ENCODE data around the gene ESPL1.
"Not testable (repeated sequence)": the region's sequence is repeated elsewhere in the genome, so short reads cannot be mapped to it uniquely, and the experiment has no call there.

Gene ESPL1

DNA sequence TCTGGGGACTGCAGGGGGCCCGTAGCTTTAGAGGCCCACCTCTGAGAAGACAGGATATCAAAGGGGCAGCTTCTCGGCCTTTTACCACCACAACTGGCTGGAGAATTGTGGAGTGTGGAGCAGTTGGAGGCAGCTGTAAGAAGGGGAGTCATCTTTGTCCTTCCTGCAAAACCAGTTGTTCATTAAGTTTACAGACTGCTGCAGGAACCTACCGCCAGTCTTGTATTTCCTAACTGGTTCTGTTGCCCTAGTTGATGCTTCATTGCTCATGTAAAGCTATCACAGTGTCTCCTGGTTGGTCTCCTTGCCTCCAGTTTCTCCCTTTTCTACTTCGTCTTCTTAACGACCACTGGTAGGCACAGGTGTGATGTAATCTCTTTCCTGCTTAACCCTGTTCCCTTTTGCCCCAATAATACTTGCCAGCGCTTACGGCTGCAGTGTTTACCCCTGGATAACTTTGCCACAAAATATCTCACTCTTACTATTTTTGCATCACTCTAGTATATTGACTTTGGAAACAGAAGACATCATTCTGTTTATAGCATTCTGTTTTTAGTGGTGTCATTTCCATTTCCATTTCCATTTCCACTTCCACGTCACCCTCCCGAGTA, 11.9 kb downstream of the ESPL1 start:
- Histone ChIP-seq H3K9ac (ENCODE audit: low read length in 5 of 5) (no peak overlapping the region), H3K4me1 (ENCODE audit: control insufficient read depth in 5 of 5, insufficient read depth in 5 of 5, low read length in 5 of 5) (peaks cover 0 to 5% (median 0%) of the 10 kb centered on the region in 5 donors), H3K9me3 (ENCODE audit: control insufficient read depth in 5 of 5, low read length in 5 of 5) (no peaks in the 10 kb centered on the region), H3K27me3 (ENCODE audit: control insufficient read depth in 5 of 5, insufficient read depth in 4 of 5, low read length in 5 of 5) (no peaks in the 10 kb centered on the region), H3K27ac (ENCODE audit: low read depth, low read length) (no peak overlapping the region), H3K4me3 (ENCODE audit: low read depth in 1 of 5, low read length in 5 of 5) (no peak overlapping the region), H3K36me3 (ENCODE audit: control insufficient read depth in 5 of 5, insufficient read depth in 5 of 5, low read length in 5 of 5) (no peaks in the 10 kb centered on the region)

DNA sequence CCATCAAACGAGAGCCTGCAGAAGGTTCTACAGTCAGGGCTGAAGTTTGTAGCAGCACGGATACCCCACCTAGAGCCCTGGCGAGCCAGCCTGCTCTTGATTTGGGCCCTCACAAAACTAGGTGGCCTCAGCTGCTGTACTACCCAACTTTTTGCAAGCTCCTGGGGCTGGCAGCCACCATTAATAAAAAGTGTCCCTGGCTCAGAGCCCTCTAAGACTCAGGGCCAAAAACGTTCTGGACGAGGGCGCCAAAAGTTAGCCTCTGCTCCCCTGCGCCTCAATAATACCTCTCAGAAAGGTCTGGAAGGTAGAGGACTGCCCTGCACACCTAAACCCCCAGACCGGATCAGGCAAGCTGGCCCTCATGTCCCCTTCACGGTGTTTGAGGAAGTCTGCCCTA, 18.3 kb downstream of the ESPL1 start:
- H3K27me3 ChIP-seq (ENCODE audit: control insufficient read depth in 5 of 5, insufficient read depth in 4 of 5, low read length in 5 of 5) = no peaks in the 10 kb centered on the region
- H3K4me3 ChIP-seq (ENCODE audit: low read depth in 1 of 5, low read length in 5 of 5) = no peak overlapping the region
- H3K9me3 ChIP-seq (ENCODE audit: control insufficient read depth in 5 of 5, low read length in 5 of 5) = no peaks in the 10 kb centered on the region
- H3K27ac ChIP-seq (ENCODE audit: low read depth, low read length) = no peak overlapping the region
- peaks cover 3 to 25% (median 6%) of the 10 kb centered on the region in 5 donors for H3K4me1 ChIP-seq (ENCODE audit: control insufficient read depth in 5 of 5, insufficient read depth in 5 of 5, low read length in 5 of 5)
- no peaks in the 10 kb centered on the region for H3K36me3 ChIP-seq (ENCODE audit: control insufficient read depth in 5 of 5, insufficient read depth in 5 of 5, low read length in 5 of 5)
- H3K9ac ChIP-seq (ENCODE audit: low read length in 5 of 5) = peak overlapping the region in 1 of 5 donors; percentile 62

DNA sequence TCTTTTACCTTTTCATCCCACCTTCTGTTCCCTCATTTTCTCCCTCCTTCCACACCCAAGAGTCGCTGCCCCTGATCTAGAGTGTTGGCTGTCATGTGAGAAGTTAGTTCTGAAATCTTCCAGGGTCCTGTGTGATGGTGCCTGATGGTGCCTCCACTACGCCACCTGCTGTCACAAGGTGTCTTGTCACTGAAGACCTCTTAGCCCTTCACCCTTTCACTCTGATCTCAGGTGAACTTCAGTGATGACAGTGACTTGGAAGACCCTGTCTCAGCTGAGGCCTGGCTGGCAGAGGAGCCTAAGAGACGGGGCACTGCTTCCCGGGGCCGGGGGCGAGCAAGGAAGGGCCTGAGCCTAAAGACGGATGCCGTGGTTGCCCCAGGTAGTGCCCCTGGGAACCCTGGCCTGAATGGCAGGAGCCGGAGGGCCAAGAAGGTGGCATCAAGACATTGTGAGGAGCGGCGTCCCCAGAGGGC, 19.7 kb downstream of the ESPL1 start:
- H3K4me1 ChIP-seq (ENCODE audit: control insufficient read depth in 5 of 5, insufficient read depth in 5 of 5, low read length in 5 of 5) = peaks cover 3 to 25% (median 6%) of the 10 kb centered on the region in 5 donors
- H3K27ac ChIP-seq (ENCODE audit: low read depth, low read length) = no peak overlapping the region
- H3K9me3 ChIP-seq (ENCODE audit: control insufficient read depth in 5 of 5, low read length in 5 of 5) = no peaks in the 10 kb centered on the region
- H3K9ac ChIP-seq (ENCODE audit: low read length in 5 of 5) = no peak overlapping the region
- H3K27me3 ChIP-seq (ENCODE audit: control insufficient read depth in 5 of 5, insufficient read depth in 4 of 5, low read length in 5 of 5) = no peaks in the 10 kb centered on the region
- H3K36me3 ChIP-seq (ENCODE audit: control insufficient read depth in 5 of 5, insufficient read depth in 5 of 5, low read length in 5 of 5) = peaks cover 0 to 2% (median 0%) of the 10 kb centered on the region in 5 donors
- no peak overlapping the region for H3K4me3 ChIP-seq (ENCODE audit: low read depth in 1 of 5, low read length in 5 of 5)

DNA sequence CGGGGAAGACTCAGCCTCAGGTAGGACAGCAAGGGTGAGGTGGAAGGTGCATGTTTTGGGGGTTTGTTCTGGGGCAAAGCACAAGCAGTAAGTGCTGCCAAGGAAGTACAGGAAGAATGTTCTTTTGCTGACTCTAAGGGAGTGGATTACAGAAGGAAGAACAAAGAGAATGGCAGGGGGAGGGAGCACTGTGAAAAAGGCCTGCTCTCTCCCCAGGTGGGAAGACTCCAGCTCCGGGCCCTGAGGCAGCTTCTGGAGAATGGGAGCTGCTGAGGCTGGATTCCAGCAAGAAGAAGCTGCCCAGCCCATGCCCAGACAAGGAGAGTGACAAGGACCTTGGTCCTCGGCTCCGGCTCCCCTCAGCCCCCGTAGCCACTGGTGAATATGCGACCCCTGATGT, 20.2 kb downstream of the ESPL1 start:
- H3K9ac ChIP-seq (ENCODE audit: low read length in 5 of 5) = no peak overlapping the region
- no peak overlapping the region for H3K27ac ChIP-seq (ENCODE audit: low read depth, low read length)

DNA sequence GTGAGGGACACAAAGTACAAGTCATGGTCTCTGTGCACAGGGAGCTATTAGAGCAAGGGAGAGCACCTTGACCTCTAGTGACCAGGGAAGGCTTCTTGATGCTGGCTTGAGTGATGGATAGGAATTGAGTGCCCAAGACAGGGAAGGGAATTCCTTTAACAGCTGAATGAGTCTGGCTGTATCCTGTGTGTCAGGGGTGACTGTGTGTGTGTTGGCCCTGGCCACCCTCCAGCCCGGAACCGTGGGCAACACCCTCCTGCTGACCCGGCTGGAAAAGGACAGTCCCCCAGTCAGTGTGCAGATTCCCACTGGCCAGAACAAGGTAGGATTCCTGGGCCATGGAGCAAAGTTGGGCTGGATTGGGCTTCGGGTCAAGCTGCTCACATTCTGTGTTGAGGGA, 21.8 kb downstream of the ESPL1 start:
- H3K27me3 ChIP-seq (ENCODE audit: control insufficient read depth in 5 of 5, insufficient read depth in 4 of 5, low read length in 5 of 5) = no peaks in the 10 kb centered on the region
- H3K9me3 ChIP-seq (ENCODE audit: control insufficient read depth in 5 of 5, low read length in 5 of 5) = no peaks in the 10 kb centered on the region
- peaks cover 0 to 3% (median 0%) of the 10 kb centered on the region in 5 donors for H3K36me3 ChIP-seq (ENCODE audit: control insufficient read depth in 5 of 5, insufficient read depth in 5 of 5, low read length in 5 of 5)
- no peak overlapping the region for H3K27ac ChIP-seq (ENCODE audit: low read depth, low read length)
- H3K4me1 ChIP-seq (ENCODE audit: control insufficient read depth in 5 of 5, insufficient read depth in 5 of 5, low read length in 5 of 5) = peaks cover 3 to 29% (median 10%) of the 10 kb centered on the region in 5 donors
- H3K4me3 ChIP-seq (ENCODE audit: low read depth in 1 of 5, low read length in 5 of 5) = peak overlapping the region in 1 of 5 donors; percentile 27
- H3K9ac ChIP-seq (ENCODE audit: low read length in 5 of 5) = no peak overlapping the region

More for the DNA sequence above, 20.2 kb downstream of the ESPL1 start:
- no peaks in the 10 kb centered on the region for H3K27me3 ChIP-seq (ENCODE audit: control insufficient read depth in 5 of 5, insufficient read depth in 4 of 5, low read length in 5 of 5)
- no peaks in the 10 kb centered on the region for H3K9me3 ChIP-seq (ENCODE audit: control insufficient read depth in 5 of 5, low read length in 5 of 5)
- H3K4me3 ChIP-seq (ENCODE audit: low read depth in 1 of 5, low read length in 5 of 5) = no peak overlapping the region
- H3K4me1 ChIP-seq (ENCODE audit: control insufficient read depth in 5 of 5, insufficient read depth in 5 of 5, low read length in 5 of 5) = peaks cover 3 to 25% (median 6%) of the 10 kb centered on the region in 5 donors
- peaks cover 0 to 3% (median 0%) of the 10 kb centered on the region in 5 donors for H3K36me3 ChIP-seq (ENCODE audit: control insufficient read depth in 5 of 5, insufficient read depth in 5 of 5, low read length in 5 of 5)

DNA sequence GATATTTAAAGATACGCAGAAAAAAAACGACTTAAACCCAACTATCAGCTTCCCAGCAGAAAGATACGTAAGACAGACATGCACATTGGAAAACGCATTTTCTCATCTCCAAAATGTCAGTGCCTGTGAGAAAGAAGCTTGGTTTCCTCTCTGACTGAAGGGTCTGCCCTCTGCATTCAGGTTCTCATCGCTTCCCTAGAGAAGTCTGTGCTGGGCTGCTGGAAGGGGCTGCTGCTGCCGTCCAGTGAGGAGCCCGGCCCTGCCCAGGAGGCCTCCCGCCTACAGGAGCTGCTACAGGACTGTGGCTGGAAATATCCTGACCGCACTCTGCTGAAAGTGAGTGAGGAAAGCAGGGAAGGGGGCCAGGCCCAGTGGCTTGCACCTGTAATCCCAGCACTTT, 22.6 kb downstream of the ESPL1 start:
- peaks cover 3 to 37% (median 13%) of the 10 kb centered on the region in 5 donors for H3K4me1 ChIP-seq (ENCODE audit: control insufficient read depth in 5 of 5, insufficient read depth in 5 of 5, low read length in 5 of 5)
- H3K36me3 ChIP-seq (ENCODE audit: control insufficient read depth in 5 of 5, insufficient read depth in 5 of 5, low read length in 5 of 5) = peaks cover 0 to 3% (median 0%) of the 10 kb centered on the region in 5 donors
- H3K9ac ChIP-seq (ENCODE audit: low read length in 5 of 5) = no peak overlapping the region
- H3K27ac ChIP-seq (ENCODE audit: low read depth, low read length) = no peak overlapping the region
- no peaks in the 10 kb centered on the region for H3K27me3 ChIP-seq (ENCODE audit: control insufficient read depth in 5 of 5, insufficient read depth in 4 of 5, low read length in 5 of 5)
- H3K9me3 ChIP-seq (ENCODE audit: control insufficient read depth in 5 of 5, low read length in 5 of 5) = no peaks in the 10 kb centered on the region
- no peak overlapping the region for H3K4me3 ChIP-seq (ENCODE audit: low read depth in 1 of 5, low read length in 5 of 5)

DNA sequence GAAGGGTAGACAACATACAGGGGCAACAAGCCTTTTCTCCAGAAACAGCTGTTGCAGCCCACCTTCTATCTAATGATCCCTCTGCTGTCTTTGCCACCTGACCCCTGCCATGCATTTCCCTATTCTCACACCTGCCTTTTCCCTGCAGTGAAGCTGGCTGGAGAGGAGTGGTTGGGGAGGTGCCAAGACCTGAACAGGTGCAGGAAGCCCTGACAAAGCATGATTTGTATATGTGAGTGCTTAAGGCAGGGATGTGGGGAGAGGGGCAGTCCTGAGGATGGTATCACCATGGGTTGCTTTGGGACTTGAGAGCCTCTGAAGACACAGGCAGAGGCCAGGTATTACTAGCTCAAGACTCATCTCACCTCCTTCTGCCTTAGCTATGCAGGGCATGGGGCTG, 24.3 kb downstream of the ESPL1 start:
- peaks cover 0 to 3% (median 0%) of the 10 kb centered on the region in 5 donors for H3K36me3 ChIP-seq (ENCODE audit: control insufficient read depth in 5 of 5, insufficient read depth in 5 of 5, low read length in 5 of 5)
- H3K4me1 ChIP-seq (ENCODE audit: control insufficient read depth in 5 of 5, insufficient read depth in 5 of 5, low read length in 5 of 5) = peaks cover 3 to 47% (median 31%) of the 10 kb centered on the region in 5 donors
- H3K9me3 ChIP-seq (ENCODE audit: control insufficient read depth in 5 of 5, low read length in 5 of 5) = no peaks in the 10 kb centered on the region
- no peak overlapping the region for H3K4me3 ChIP-seq (ENCODE audit: low read depth in 1 of 5, low read length in 5 of 5)
- no peaks in the 10 kb centered on the region for H3K27me3 ChIP-seq (ENCODE audit: control insufficient read depth in 5 of 5, insufficient read depth in 4 of 5, low read length in 5 of 5)
- no peak overlapping the region for H3K27ac ChIP-seq (ENCODE audit: low read depth, low read length)
- H3K9ac ChIP-seq (ENCODE audit: low read length in 5 of 5) = no peak overlapping the region

DNA sequence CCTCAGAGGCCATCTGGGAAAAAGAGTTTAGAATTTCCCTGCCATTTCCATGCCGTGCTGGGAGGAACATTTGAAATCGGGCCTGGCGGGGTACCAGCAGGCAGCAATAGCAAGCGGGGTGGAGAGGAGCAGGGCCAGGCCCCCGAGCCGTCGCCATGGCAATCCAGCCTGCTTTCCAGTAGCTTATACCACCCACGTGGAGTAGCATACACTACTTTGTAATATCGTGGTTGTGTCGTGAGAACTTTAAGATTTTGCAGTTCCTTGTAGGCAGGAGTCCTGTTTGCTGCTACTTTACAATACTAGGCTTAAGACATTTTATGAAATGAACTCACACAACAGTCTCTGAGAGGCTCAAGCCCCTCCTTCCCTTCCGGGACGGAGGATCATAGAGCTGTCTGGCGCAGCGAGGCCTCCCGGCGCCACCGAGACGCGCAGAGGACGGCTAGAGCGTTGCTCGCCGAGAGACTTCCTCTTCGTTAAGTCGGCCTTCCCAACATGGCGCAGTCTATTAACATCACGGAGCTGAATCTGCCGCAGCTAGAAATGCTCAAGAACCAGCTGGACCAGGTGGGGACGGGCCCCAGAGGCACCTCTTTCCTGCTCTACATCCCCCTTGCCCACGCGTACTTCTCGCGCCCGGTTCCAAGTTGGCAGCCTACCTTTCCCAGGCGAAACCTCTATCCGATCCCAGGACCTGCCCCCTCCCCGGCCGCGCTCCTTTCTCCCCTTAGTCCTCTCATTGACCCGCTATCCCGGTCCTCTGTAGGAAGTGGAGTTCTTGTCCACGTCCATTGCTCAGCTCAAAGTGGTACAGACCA, 27.2 kb downstream of the ESPL1 start, which contains the start of gene PFDN5:
TSS of gene PFDN5 (plus strand) at position 473 of the 821 bp plus-strand sequence. CDS start at position 499, 26 bp downstream.
- Histone ChIP-seq H3K27me3 (ENCODE audit: control insufficient read depth in 5 of 5, insufficient read depth in 4 of 5, low read length in 5 of 5) (no peaks in the 10 kb centered on the region), H3K9me3 (ENCODE audit: control insufficient read depth in 5 of 5, low read length in 5 of 5) (no peaks in the 10 kb centered on the region), H3K4me1 (ENCODE audit: control insufficient read depth in 5 of 5, insufficient read depth in 5 of 5, low read length in 5 of 5) (peaks cover 7 to 54% (median 42%) of the 10 kb centered on the region in 5 donors), H3K27ac (ENCODE audit: low read depth, low read length) (peak within 1 kb of the TSS; percentile 94), H3K36me3 (ENCODE audit: control insufficient read depth in 5 of 5, insufficient read depth in 5 of 5, low read length in 5 of 5) (peaks cover 4 to 11% (median 7%) of the 10 kb centered on the region in 5 donors), H3K9ac (ENCODE audit: low read length in 5 of 5) (peak within 1 kb of the TSS; percentile 93 to 100 (median 99)), H3K4me3 (ENCODE audit: low read depth in 1 of 5, low read length in 5 of 5) (peak within 1 kb of the TSS; percentile 90 to 97 (median 96))

DNA sequence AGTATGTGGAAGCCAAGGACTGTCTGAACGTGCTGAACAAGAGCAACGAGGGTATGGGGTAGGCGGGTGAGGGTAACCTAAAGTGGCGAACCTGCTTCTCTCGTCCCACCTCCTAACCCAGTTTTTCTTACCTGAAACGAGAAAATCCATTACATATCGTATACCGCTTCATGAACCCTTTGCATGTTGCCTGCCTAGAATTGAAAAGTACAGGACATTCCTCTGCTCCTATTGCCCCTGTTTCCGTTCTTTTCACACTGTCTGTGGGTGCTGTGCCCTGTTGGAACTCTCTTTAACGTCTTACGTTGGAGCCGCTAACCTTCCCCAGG, 27.8 kb downstream of the ESPL1 start:
- Histone ChIP-seq H3K9me3 (ENCODE audit: control insufficient read depth in 5 of 5, low read length in 5 of 5) (no peaks in the 10 kb centered on the region), H3K27ac (ENCODE audit: low read depth, low read length) (peak overlapping the region; percentile 94), H3K4me1 (ENCODE audit: control insufficient read depth in 5 of 5, insufficient read depth in 5 of 5, low read length in 5 of 5) (peaks cover 10 to 59% (median 48%) of the 10 kb centered on the region in 5 donors), H3K27me3 (ENCODE audit: control insufficient read depth in 5 of 5, insufficient read depth in 4 of 5, low read length in 5 of 5) (no peaks in the 10 kb centered on the region), H3K4me3 (ENCODE audit: low read depth in 1 of 5, low read length in 5 of 5) (peak overlapping the region; percentile 90 to 97 (median 96)), H3K36me3 (ENCODE audit: control insufficient read depth in 5 of 5, insufficient read depth in 5 of 5, low read length in 5 of 5) (peaks cover 4 to 11% (median 7%) of the 10 kb centered on the region in 5 donors), H3K9ac (ENCODE audit: low read length in 5 of 5) (peak overlapping the region; percentile 93 to 100 (median 99))

DNA sequence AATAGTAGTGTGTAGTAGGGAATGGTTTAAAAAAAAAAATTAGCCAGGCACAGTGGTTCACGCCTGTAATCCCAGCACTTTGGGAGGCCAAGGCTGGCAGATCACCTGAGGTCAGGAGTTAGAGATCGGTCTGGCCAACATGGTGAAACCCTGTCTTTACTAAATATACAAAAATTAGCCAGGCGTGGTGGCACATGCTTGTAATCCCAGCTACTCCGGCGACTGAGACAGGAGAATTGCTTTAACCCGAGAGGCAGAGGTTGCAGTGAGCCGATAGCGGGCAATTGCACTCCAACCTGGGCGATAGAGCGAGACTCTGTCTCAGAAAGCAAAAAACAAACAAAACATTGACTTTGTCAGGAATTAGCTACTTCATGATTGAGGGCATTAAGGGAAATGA, 29.0 kb downstream of the ESPL1 start:
- H3K4me3 ChIP-seq (ENCODE audit: low read depth in 1 of 5, low read length in 5 of 5); H3K9me3 ChIP-seq (ENCODE audit: control insufficient read depth in 5 of 5, low read length in 5 of 5); H3K27me3 ChIP-seq (ENCODE audit: control insufficient read depth in 5 of 5, insufficient read depth in 4 of 5, low read length in 5 of 5): not testable (repeated sequence)
- Histone ChIP-seq H3K9ac (ENCODE audit: low read length in 5 of 5) (peak overlapping the region in 2 of 5 donors; percentile 49 to 93), H3K4me1 (ENCODE audit: control insufficient read depth in 5 of 5, insufficient read depth in 5 of 5, low read length in 5 of 5) (peaks cover 10 to 65% (median 48%) of the 10 kb centered on the region in 5 donors), H3K27ac (ENCODE audit: low read depth, low read length) (peak overlapping the region; percentile 94), H3K36me3 (ENCODE audit: control insufficient read depth in 5 of 5, insufficient read depth in 5 of 5, low read length in 5 of 5) (peaks cover 4 to 18% (median 11%) of the 10 kb centered on the region in 5 donors)

Data from subcutaneous abdominal adipose tissue (tissue), 5 donors.